ENCODE data around the gene SPATA24. TPM values are rescaled to one million over a fixed set of nuclear protein-coding genes. Genes with fewer than 3 reads are reported as not detected.
"Not testable (repeated sequence)": the region's sequence is repeated elsewhere in the genome, so short reads cannot be mapped to it uniquely, and the experiment has no call there.

SPATA24 gene
- total and polyA plus RNA-seq, 2 of the 13 experiments (the other 11 are each of a cell fraction or from before 2014, with no cell fraction given): 6.0 to 11.1 TPM

DNA sequence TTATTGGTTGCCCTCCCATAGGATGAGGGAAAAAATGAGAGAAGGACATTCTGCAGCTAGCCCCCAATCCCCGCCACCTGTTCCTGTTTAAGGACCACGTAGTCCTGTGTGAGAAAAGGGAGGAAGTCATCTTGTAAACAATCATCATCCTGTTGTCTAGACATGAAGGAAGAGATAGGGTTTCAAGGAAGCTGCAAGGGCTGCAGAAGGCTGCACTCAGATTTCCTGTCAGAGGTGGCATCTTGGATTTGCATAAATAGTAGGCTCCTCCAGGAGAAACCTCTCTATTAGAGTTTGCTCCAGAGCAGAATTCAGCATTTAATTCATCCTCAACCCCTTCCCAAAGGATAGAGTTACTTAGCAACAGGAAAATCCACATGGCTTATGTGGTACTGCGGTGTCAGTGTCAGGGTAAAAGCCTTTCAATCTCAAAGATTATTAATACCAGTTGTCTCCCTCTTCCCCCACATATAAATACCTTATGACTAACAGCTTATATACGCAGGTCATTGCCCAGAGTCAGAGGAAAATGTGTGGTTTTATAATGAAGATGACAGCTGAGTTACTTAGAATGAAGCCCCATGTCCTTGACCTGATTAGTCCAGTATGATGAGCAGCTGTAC is 40.1 kb upstream of the SPATA24 start (continued):
- TF ChIP-seq HNRNPK (IDR thresholded peaks at IDR 0.05; ENCODE audit: low read depth, low read length, poor library complexity, severe bottlenecking) (no peak), NR2F6 (IDR thresholded peaks at IDR 0.05) (no peak), NR2F6 (CRISPR knock-in tag; IDR thresholded peaks at IDR 0.05) (no peak), ZNF790 (CRISPR knock-in tag; IDR thresholded peaks at IDR 0.05; ENCODE audit: borderline replicate concordance) (no peak), ZNF354B (CRISPR knock-in tag; IDR thresholded peaks at IDR 0.05) (no peak)

DNA sequence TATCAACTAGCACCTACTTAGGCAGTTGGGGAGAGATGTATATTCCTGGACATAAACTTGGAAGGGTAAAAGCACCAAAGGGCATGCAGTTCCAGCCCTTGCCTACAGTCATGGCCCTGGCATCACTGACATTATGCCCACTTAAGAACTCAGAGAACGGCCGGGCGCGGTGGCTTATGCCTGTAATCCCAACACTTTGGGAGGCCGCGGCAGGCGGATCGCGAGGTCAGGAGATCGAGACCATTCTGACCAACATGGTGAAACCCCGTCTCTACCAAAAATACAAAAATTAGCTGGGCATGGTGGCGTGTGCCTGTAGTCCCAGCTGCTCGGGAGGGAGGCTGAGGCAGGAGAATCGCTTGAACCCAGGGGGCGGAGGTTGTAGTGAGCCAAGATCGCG is 36.5 kb upstream of the SPATA24 start:
- 93% methylated on average over 17 of the region's 17 CpGs for WGBS (ENCODE audit: low lambda C conversion rate)
- H3K36me3 ChIP-seq (replicated peaks in 1 of 2; ENCODE audit: control insufficient read depth in 1 of 2, insufficient read depth in 2 of 2, low read length in 2 of 2); ATAC-seq; H3K4me2 ChIP-seq (ENCODE audit: low read depth, low read length); H3K4me3 ChIP-seq (replicated peaks in 1 of 3; ENCODE audit: insufficient read depth in 1 of 3, low read depth in 2 of 3, low read length in 3 of 3); intact Hi-C loops (cut with micrococcal nuclease; ENCODE audit: unreplicated experiment); CTCF ChIA-PET (ENCODE audit: low intra/inter-chr PET ratio, low total read pairs); H3K9ac ChIP-seq (ENCODE audit: insufficient read depth, low read depth, low read length); H2AFZ ChIP-seq (ENCODE audit: low read length); DNase-seq (ENCODE audit: low spot score); in situ Hi-C loops (cut with HindIII; ENCODE audit: extremely low pct_ligation_motif_present, low pct_unique_long_range_greater_than_20kb); BruUV-seq (replicated peaks); FAIRE-seq; H3K27ac ChIP-seq (ENCODE audit: extremely low read length, insufficient read depth, low read length); H3K79me2 ChIP-seq (ENCODE audit: insufficient read depth, low read length); H4K20me1 ChIP-seq (ENCODE audit: insufficient read depth, low read length); H3K9me3 ChIP-seq (ENCODE audit: low read length): not testable (repeated sequence)
- 0 out of 5 replicates have a peak, but pooled peaks cover 0 to 11% of the 10 kb centered on the region in 2 experiments for H3K27me3 ChIP-seq (ENCODE audit: control insufficient read depth in 1 of 2, insufficient read depth in 2 of 2, low read length in 2 of 2)
- POLR2A ChIA-PET: interaction anchor here (1.8 to 2.4 kb wide), 2 partner anchors 37 to 63 kb away, joined by 8 to 52 read pairs; partner anchors contain the start of gene SPATA24
- H3K4me1 ChIP-seq (ENCODE audit: insufficient read depth, low read length): peaks cover 15% of the 10 kb centered on the region

Measured in HepG2 (cell line).